Activated CD4-positive, alpha-beta T cell treated with anti-CD3 and anti-CD28 coated beads for 48 hours (primary cell): ENCODE measurements around the gene DNMT3L.
A peak's percentile ranks its signal among the peaks of the same experiment; 100 is the strongest.

Experiments used
- DNase-seq: peaks from one replicate; pipeline ENCODE4 v3.0.0-alpha.2; 2020

DNMT3L gene

DNA sequence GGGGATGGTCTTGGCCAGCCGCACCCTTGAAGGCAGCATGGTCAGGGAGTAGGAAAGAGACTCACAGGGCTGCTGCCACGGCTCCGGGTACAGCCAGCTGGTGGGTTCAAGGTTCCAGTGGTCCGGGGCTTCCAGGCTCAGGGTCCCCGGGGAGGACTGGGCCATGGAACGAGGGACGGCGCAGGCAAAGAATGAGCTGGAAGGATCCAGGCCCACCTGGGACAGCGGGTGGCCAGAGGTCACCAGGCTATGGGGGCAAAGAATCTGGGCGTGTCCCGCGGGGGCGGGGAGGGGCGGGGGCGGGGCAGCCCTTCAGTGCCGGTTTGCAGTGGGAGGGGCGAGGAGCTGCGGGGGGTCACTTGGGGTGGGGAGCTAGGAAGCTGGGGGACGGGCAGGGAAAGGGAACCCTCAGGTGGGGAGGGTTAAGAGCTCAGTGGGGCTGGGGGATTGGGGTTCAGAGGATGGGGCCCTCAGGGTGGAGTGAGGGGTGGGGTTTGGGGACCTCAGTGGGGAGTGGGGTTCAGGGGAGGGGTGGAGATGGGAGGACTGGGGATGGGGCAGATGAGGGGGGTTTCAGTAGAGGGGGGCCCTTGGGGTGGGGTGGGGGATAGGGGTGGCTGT, at the start of gene DNMT3L:
Gene DNMT3L, minus strand, starts transcription at position 223 of the 621 bp plus-strand sequence. CDS start 638 bp downstream, outside the sequence.
- DNase-seq = no peak

DNA sequence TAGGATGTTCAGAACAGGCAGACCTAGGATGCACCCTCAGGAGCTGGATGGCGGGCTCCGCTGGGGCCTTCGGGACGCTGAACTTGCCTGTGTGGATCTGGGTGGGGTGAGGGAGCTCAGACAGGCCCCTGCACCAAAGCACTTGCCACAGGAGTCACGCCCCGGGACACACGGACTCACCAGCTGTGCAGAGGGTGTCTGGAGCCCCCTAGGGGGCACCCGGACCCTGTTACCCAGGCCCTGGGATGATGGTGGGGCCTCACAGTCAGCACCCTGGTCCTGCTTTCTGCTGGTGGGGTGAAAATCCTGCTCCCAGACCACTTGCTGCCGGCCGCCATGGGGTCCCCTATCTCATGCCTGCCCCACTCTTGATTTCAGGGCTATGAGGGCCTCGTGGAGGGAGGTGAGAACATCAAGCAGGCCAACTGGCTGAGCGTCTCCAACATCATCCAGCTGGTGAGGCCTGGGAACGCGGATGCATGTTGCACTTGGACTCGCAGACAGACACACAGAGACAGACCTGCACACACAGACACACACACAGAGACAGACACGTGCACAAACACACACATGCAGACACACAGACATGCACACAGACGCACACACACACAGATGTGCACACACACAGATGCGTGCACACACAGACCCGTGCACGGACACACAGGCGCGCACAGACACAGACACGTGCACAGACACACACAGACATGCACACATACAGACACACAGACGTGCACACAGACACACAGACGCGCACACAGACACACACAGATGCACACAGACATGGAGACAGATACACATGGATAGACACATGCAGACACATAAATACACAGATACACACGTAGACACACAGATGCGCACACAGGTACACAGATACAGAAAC, 49.2 kb upstream of the DNMT3L start:
- DNase-seq = no peak

DNA sequence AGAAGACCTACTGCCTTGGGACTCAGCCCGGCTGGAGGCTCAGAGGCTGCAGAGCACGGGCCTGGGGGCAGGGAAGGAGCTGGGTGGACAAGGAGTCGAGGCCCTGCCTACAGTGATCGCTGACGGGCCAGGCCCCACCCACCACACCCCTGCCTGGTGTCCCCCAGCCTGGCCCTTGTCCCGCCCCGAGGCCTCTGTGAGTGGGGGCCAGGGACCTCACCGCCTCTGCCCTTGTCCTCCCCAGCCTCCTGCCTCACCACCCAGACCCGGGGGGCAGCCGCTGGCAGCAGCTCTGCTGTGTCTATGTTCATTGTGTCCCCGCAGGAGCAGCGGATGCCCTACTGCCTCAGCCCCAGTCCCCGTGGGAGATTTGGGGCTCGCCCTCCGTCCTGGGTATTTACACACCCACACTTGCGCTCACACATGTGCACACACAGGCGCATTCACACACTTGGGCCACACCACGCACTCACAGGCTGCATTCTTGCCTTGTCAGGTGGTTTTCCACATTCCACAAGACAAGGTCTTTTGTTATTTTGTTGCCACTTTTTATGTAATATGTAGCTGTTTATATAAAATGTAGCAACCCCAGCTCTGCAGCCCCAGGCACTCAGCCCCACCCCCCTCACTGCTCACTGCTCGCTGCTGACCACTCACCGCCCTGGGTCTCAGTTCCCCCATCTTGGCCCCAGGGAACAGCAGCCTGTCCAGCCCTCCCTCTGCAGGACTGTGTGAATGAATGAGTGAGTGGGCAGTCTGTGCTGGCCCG, 45.4 kb upstream of the DNMT3L start:
- no peak for DNase-seq

DNA sequence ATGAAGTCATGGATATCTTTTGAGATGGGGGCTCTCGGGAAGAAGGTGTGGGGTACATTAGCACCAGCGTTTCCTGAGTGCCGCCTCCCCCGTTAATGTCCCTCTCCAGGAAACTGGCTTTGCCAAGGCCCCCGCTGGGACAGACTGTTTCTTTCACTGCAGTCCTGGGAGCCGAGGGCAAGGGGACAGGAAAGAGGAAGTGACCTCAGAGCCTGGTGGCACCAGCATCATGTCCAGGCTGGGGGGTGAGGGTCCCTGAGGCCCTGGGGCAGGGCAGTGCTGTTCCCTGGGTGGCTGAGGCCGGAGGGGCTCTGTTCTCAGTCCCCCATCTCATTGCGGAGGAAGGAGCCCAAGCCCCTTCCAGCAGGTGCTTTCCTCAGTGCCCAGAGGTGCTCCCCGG, 44.0 kb upstream of the DNMT3L start:
- no peak for DNase-seq

DNA sequence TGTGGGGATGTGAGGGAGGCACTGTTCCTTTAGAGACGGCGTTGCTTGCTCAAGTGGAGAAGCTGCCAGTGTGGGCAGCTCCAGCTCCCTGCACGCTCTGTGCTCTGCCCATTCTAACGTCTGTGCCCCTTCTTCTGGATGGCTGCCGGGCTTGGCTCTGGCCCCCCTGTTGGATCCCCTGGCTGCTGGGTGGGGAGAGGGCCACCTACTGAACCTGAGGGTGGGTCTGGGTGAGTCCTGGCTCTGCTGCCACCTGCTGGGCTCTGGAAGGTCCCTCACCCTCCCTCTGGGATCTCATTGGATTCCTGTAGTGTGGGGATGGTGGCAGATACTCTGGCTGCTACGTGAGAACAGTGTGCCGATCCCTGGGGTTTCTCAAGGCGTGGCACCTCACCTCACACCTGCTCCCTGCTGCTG, 43.2 kb upstream of the DNMT3L start:
- peak; percentile 60 for DNase-seq

DNA sequence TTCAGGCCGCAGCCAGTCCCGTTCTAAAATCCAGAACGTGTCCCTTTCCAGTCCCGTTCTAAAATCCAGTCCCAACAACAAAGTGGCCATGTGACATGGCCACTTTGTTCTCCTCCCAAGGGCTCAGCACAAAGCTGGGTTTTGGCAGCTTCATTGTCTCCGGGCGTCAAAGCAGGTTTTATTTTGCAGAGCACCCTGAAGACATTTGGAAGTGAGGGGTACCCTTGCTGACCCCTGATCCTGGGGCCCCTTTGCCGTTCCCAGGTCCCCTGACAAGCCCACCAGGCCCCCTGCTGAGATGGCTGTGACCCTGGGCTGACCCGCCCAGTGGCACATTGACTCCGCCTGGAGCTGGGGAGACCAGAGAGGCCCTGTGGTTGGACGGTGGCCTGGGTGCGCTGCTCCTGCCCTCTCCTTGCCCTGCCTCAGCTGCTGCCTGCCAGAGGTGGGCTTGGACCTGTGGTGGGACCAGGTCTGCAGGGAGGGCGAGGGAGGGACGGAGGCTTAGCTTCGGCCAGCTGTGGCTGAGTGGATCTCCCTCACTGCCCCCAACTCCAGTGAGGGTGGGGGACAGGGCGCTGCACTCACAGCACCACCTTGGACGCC, 42.4 kb upstream of the DNMT3L start:
- no peak for DNase-seq

DNA sequence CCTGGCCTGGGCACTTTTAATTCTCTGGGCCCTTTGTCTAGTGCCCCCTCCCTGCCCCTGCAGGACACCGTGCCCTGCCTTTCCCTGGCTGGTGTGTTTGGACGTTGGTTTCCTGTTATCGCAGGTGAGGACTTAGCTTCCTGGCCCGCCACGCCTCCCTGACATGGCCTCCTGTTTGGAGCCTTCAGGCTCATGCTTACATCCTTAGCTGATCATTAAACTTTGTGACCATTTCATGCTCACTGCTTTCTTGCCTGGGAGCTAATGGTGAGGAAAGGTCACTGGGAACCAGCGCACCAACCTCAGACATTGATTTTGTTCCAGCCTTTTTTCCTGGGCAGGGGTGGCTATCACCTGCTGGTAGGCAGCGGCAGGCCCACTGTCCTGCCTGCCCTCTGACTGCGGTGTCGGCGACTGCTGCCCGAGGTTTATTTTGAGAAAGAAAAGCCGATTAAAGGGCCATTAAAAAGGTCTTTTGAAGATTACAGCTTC, 41.8 kb upstream of the DNMT3L start:
- DNase-seq = no peak

DNA sequence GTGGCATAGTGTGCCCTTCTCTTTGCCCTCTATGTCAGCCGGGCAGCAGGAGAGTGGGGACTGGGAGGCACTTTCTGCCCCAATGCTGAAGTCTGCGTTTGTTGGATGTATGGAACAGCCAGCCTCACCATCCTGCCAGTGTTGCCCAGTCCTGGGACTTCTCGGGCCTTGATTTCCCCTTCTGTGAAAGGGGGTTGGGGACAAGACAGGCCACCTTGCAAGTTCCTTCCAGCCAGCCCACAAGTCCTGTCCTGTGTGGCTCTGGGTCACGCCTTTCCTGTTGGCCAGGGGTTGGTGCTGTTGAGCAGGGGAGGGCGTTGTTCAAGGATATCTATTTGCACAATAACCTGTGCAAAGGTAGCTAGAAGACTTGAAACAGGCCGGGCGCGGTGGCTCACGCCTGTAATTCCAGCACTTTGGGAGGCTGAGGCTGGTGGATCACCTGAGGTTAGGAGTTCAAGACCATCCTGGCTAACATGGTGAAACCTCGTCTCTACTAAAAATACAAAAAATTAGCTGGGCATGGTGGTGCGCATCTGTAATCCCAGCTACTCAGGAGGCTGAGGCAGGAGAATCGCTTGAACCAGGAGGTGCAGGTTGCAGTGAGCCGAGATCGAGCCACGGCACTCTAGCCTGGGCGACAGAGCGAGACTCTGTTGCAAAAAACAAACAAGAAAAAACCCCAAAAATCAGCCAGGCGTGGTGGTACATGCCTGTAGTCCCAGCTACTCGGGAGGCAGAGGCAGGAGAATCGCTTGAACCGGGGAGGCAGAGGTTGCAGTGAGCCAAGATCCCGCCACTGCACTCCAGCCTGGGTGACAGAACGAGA, 41.1 kb upstream of the DNMT3L start:
- DNase-seq = peak; percentile 32

DNA sequence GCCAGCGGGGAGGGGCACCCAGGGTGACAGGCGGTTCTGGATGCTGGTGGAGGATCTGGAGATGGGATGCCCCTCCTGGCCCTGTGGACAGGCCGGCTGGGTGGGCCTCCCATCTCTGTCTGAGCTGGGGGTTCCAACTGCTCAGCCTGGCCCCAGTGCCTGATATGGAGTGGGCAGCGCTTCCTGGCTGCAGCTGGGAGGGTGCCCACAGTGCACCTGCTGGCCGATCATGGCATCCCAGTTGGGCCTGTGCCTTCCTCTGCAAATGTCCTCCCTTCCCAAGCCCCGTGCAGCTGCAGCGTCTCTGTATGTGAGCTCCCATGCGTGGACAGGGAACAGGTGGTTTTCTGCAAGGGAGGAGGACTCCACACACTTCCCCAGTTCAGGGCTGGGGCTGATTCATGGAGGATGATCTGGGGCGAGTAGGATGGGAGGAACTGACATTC, 40.3 kb upstream of the DNMT3L start:
- no peak for DNase-seq

DNA sequence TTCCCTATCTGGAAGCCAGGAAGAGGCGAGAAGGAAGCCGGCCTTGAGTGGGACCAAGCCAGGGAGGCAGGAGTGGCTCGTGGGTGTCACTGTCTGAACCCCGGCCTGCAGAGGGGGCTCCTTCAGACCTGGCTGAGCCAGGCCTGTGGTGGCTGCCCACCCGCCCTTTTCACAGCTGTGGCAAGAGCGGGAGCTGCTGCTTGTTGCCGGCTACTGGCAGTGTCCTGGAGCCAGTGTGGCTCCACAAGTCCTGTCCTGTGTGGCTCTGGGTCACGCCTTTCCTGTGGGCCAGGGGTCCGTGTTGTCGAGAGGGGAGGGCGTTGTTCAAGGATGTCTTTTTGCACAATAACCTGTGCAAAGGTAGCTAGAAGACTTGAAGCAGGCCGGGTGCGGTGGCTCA, 39.4 kb upstream of the DNMT3L start:
- no peak for DNase-seq

DNA sequence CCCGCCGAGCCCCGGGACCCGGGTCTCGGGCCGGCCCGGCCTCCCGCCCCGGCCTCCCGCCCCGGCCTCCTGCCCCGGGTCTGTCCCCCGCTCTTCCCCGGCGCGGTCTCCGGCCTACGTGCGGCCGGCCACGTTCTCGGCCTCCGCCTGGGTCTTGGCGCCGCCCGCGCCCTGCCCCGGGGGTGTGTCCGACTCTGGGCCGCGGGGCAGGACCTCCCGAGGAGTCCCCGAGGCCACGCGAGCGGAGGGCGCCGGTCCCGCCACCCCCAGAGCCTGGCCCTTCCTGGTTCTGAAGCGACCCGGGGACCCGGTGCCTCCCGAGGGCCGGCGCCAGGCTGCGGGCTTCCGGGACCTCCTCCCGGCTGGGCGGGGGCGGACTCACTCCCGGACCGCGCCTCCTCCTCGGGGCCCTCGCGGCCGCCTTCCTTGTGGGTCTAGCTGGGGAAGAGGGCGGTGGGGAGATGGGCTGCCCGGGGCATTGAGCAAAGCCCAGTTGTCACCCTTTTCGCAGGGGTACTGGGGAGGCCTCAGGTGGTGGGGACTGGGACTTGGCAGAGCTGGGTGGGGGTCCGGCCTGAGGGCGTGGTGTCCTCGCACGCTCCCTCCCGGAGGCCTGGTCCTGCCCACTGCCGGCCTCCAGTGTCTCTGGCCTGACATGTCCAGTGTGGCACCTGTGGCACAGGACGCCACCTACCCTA, 38.7 kb upstream of the DNMT3L start:
- DNase-seq = peak; percentile 75

DNA sequence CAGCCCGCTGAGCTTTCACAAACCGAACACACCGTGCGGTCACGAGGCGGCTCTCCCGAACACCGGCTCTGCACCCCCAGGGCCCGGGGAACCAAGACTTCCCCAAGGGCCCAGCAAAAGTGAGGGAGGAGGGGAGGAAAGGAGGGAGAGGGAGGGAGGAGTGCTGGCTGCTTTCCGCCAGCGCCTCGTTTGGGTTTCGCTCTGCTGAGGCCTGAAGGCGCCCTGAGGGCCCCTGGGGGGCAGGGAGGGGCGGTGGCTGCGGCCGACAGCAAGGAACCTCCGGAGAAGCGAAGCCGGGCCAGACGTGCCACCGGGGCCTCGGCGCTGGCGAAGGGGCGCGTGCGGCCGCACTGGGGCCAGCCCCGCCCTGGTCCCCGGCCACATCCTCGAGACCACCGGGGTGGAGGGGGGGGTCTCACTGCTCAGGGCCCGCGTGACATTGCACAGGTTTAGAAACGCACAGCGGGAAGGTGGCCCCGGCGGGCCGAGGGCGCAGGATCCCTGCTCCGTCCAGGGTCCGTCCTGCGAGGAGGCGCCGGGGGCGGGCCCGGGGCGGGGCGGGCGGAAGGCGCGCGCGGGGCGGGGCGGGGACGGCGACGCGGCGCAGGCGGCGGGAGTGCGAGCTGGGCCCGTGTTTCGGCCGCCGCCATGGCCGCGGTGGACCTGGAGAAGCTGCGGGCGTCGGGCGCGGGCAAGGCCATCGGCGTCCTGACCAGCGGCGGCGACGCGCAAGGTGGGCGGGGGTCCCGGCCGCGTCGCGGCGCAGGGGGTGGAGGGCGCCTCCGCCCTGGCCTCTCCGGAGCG, 38.0 kb upstream of the DNMT3L start, which contains the start of gene PFKL:
Gene PFKL, plus strand, starts transcription at position 596 of the 804 bp plus-strand sequence. Its CDS starts 53 bp downstream, at position 649.
- peak; percentile 78 for DNase-seq

DNA sequence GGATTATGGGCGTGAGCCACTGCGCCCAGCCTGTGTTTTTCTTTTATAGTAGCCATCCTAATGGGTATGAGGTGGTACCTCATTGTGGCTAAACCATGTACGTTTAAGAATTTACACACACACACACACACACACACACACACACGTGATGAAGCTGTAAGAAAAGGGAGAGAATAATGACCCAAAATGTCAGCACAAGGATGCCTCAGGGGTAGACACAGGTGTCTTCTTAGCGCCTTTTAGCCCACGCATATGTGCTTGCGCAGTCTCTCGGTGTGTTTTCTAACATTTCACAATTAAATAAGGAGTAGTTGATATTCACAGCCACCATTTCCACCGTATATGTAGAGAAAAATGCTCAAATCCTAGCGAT, 37.4 kb upstream of the DNMT3L start:
- peak; percentile 52 for DNase-seq

DNA sequence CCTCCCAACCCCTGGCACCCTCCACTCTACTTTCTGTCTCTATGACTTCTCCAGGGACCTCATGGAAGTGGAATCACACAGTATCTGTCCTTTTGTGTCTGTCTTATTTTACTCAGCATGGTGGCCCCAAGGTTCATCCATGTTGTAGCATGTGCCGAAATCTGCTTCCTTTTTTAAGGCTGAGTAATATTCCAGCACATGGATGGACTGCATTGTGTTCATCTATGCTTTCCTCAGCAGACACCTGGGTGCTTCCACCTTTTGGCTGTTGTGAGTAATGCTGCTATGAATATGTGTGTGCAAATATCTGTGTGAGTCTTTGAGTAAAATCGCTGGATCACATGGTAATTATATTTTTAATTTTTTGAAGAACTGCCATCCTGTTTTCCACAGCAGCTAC, 36.6 kb upstream of the DNMT3L start:
- DNase-seq = no peak

DNA sequence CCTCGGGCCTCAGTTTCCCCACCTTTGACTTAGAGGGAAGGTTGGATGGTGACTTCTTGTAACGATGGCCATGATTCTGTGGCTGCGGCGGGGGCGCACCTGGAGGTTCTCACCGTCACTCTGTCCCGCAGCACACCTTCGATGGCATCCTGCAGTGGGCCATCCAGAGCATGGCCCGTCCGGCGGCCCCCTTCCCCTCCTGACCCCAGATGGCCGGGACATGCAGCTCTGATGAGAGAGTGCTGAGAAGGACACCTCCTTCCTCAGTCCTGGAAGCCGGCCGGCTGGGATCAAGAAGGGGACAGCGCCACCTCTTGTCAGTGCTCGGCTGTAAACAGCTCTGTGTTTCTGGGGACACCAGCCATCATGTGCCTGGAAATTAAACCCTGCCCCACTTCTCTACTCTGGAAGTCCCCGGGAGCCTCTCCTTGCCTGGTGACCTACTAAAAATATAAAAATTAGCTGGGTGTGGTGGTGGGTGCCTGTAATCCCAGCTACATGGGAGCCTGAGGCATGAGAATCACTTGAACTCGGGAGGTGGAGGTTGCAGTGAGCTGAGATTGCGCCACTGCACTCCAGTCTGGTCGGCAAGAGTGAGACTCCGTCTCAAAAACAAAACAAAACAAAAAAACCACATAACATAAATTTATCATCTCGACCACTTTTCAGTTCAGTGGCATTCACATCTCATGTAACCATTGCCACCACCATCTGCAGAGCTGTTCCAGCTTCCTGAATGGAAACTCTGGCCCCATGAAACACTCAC, 36.0 kb upstream of the DNMT3L start:
- peak; percentile 84 for DNase-seq

DNA sequence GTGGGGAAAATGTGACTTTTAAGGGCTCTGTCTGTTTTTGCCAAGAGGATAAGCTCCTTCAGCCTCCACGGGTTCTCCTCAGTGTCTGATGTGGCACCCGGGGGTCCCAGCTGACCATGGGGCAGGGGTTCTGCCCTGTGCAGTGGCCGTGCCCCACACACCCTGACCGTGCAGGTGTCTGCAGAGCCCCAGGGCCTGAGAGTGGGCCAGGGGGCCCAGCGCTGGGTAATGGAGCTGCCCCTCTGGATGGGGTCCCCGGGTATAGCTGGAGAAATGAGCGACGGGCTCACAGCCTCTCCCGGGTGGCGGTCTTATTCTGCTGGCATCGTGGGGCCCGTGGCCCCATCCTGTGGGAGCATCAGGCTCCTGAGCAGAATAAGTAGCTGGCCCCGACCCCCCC, 35.2 kb upstream of the DNMT3L start:
- no peak for DNase-seq

DNA sequence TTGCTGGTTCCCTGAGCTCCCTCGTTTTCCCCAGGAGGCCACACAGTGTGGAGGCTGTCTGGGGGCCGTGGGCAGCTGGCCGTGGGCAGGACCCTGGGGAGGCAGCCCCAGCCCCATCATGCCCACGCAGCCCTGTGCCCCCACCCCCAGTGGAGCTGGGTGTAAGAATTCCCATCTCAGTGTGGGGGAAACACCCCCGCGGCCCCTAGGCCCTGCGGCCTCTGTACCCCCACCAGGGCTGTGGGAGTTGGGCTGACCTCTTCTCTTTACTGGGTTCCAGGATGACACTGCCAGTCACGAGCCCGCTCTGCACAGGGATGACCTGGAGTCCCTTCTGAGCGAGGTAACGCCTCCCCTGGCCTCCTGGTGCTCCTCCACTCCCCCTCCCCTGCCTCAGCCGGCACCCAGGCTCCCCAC, 34.4 kb upstream of the DNMT3L start:
- no peak for DNase-seq

DNA sequence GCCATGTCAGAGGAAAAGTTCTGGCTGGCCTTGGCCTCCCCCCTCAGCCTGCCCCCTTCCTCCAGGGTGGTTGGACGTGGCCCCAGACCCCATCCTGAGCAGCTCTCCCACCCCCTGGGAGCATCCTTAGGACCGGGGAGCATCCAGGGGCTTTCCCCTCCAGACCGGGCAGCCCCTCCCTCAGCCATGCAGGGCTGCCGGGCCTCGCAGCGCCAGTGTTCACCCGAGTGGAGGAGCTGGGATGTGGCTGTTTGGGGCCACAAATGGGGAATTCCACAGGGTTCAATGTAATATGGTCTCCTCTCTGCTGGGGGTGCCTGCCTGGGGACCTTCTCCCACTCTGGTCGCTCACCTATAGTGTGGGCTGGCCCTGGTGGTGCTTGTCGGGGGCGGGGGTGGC, 33.9 kb upstream of the DNMT3L start:
- DNase-seq = no peak

DNA sequence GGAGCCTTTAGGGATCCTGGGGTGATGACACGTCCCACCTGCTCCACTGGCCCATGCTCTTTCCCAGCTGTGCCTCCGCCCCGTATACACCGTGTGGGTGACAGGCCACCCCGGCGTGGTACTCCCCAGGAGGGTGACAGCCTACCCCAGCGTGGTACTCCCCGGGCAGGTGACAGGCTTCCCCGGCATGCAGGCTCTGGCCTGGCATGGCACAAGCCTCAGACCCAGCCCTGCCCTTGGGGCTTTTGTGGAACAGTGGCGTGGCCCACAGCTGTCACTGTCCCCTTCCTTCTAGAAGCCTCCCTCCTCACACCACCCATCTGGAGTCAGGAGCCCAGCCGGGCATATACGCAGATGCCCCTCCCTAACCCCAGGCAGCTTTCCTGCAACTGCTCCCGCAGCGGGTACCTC, 33.5 kb upstream of the DNMT3L start:
- DNase-seq = no peak
